SK-N-MC (cell line): ENCODE data around the gene DLG2.

Experiments
- EZH2 ChIP-seq: fragments of 200-600 bp; sonication (generic); IDR thresholded peaks from one replicate; pipeline ENCODE4 v1.6.1; 2017; ENCODE audit warnings: antibody characterized with exemption
- FOXP2 ChIP-seq: optimal IDR thresholded peaks from 2 replicates; pipeline ENCODE3; 2011; ENCODE audit warnings: mild to moderate bottlenecking, moderate library complexity; ENCODE audit not compliant: insufficient read depth; ENCODE audit errors: extremely low read length, control extremely low read depth
- POLR2AphosphoS5 ChIP-seq: IDR thresholded peaks from 2 replicates; pipeline ENCODE4 v1.6.1; 2012; ENCODE audit warnings: mild to moderate bottlenecking, low read depth, low read length, borderline replicate concordance

DNA sequence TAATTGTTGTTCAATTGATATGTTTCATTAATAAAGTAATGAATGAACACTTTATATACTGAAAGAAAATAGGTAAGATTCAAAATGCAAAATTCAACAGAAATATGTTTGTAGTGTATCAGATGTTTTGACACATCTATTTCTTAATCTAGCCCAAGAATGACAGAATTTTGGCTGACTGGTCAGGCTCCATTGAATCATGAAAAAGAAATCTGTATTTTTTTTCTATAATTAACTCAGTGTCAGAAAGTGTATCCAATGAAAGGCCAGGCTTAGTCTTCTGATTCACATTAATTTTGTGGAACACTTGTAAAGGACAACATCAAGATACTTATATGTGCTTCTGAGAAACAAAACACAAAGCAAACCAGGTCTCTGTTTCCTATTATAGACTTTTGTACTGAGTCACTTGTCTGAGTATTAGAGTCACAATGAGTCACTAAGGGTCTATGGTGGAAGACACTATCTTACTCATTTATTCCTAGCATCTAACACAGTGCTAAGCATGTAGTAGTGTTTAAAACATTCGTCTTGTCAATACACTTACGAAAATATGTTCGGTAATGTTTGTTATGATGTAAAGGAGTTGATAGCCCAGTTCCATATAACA lies 2043.3 kb downstream of the DLG2 start:
- TF ChIP-seq POLR2AphosphoS5 (no peak), EZH2 (no peak), FOXP2 (no peak)
